Ecto neural progenitor cell (in vitro differentiated cells): Measurements from ENCODE around the gene FZD1.
A peak's percentile ranks its signal among the peaks of the same experiment; 100 is the strongest.

ENCODE experiments used
- DNase-seq: peaks from one replicate; pipeline ENCODE4 v3.0.0-alpha.2; 2018; ENCODE audit warnings: low spot score

FZD1 gene

DNA sequence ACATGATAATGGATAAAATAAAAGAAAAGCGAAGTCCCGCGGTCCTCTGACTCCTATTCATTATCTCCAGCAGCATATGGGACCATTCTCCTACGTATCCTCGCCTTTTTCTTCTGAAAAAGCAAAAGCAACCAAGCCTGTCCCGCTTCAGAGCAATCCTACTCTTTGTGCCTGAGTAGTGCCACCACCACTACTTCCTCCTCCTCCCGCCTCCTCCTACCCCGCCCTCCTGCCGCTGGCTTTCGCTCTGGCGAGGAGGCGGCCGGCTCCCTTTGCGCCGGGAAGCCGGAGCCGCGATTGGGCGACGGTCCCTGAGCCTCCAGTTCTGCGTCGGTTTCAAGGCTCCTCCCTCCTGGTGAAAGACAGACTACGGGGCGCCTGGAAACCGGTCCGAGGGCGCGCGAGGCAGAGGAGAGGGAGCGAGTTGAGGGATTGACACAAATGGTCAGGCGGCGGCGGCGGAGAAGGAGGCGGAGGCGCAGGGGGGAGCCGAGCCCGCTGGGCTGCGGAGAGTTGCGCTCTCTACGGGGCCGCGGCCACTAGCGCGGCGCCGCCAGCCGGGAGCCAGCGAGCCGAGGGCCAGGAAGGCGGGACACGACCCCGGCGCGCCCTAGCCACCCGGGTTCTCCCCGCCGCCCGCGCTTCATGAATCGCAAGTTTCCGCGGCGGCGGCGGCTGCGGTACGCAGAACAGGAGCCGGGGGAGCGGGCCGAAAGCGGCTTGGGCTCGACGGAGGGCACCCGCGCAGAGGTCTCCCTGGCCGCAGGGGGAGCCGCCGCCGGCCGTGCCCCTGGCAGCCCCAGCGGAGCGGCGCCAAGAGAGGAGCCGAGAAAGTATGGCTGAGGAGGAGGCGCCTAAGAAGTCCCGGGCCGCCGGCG, at the start of gene FZD1:
Gene FZD1, plus strand, starts transcription at position 388 of the 878 bp plus-strand sequence. Its CDS starts 448 bp downstream, at position 836.
- DNase-seq: peak; percentile 98

DNA sequence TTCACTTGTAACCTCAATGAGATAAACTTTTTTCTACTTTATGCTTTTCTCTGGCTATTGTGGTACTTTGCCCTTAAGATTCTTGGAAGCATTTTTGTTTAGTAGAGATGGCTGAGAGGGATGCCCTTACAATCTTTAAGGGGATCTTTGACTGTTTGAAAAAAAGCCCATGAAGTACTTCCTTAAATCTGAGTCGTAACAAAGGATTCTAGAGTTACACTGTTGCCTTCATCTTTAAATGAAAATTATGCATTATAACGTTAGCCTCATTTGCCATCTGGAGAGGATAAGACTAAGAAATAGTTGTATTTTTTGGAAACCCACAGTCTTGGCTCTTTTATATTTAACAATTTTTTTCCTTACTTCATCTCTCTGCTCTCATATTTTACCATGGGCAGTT, 37.8 kb upstream of the FZD1 start:
- no peak for DNase-seq

GRCh38 chr7:91228327-91228726, 35.9 kb upstream of the FZD1 start:
- DNase-seq: no peak

DNA sequence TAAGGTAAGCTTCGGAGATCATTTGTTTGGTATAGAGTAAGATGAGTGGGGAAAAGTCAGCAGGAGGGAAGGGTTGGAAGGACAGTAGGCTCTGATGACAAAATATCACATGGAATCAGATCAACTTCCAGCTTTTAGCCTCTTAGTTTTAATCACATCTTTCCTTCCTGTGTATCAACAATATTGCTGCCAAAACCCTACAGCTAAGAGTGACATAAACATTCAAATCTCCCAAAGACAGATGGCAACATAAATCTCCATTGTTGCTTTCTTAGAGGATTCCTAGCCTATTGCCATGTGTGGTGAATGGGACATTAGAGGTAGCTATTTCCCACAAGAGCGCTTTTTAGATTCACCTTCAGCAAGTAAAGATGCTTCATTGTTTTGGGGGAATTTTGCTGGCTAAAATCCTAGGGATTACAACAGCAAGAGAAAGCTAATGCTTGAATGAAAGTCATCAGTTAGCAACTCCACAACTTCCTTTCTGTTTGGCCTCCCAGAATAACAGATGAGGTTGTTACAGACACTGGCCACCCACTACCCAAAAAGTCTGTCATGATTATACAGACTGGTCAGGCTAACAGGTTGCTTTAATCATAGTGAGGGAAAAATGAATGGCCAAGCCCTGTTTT, 35.2 kb upstream of the FZD1 start:
- DNase-seq: no peak

DNA sequence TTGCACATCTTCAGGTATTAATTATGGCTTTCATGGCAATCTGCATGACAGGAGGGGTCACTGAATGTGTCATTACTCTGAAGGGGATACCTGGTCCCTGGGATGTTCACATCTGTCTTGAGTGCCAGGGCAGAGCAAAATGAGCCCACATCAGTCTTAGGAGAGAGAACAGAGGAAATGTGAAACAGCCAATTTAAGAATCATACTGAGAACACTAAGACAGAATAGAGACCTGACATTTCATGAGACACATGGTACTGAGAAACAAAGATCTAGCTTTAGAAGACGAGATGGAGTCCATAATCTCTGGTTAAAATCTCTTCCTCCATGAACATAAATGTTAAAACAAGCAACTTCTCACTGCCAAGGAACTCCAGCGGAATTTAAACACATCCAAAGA, 34.1 kb upstream of the FZD1 start:
- DNase-seq: no peak

- no peak for DNase-seq
These were observed 33.7 kb upstream of the FZD1 start for GRCh38 chr7:91230503-91230902.

DNA sequence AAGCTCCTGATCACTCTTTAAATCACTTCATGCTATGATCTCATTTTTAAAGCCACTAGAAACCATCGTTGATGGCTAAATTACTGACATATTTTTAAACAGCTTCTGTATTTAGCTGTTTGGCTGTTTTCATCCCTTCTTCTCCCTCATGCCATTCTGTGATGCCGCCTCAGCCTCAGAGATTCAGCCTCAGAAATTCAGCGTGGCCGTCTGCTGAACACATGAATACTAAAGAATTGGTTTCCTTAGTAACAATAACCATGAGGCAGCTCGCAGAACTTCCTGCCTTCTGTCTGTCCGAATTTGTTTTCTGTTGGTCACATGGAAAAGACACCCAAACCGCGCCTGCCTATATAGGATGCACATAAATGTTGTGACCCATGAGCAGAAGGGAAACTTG, 31.0 kb upstream of the FZD1 start:
- DNase-seq: no peak

DNA sequence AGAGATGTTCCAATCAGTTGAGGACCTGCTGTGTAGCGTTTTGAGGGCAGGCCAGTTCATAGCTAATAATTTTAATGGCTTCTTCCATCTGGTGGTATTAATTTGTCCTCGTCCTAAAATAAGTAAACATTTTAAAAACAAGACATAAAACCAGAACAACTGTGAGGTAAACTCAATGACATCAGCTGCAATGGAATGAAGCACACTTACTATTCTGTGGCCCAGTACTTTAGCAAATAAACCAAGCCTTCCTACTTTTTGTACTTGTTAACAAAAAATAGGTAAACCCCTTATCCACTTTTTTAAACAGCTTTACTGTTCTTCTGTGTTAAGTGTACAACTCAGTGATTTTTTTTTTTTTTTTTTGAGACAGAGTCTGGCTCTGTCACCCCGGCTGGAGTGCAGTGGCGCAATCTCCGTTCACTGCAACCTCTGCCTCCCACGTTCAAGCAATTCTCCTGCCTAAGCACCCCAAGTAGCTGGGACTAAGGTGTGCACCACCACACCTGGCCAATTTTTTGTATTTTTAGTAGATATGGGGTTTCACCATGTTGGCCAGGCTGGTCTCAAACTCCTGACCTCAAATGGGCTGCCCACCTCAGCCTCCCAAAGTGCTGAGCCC, 28.9 kb upstream of the FZD1 start:
- no peak for DNase-seq

DNA sequence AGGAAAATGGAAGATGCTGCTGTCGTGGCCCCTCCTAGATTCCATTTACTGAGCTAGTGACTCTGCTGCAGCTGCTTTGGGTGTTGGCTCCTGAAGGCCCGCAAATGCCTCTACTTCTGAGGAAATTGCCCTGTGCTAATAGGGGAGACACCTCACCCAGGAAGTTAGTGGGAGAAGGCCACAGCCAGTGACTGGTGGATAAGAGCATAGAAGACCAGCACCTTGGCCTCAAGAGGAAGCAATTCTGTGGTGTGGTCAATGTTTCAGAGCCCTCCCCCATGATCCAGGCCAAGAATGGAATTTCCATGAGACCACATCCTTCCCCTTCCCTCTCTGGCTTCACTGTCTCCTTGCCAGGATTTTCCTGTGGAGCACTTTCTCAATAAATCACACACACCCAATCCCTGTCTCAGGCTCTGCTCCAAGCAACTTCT, 25.0 kb upstream of the FZD1 start:
- DNase-seq: no peak

DNA sequence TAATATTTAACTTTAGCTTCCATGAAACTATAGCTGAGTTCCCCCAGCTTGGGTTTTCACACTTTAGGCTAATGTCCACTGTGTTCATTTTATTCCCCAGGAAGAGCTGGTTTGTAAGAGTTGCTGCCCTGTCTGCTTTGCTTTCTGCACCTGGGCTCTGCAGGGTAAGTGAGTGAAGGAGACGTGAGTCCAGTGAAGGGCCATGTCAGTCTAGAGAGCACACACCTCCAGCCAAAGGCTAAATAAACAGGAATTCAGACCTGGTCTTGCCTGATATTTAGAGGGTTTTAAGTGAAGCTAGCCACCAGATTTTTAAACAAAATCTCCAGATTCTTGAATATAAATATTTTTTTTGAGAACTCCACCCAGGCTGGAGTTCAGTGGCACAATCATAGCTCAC, 24.5 kb upstream of the FZD1 start:
- no peak for DNase-seq

DNA sequence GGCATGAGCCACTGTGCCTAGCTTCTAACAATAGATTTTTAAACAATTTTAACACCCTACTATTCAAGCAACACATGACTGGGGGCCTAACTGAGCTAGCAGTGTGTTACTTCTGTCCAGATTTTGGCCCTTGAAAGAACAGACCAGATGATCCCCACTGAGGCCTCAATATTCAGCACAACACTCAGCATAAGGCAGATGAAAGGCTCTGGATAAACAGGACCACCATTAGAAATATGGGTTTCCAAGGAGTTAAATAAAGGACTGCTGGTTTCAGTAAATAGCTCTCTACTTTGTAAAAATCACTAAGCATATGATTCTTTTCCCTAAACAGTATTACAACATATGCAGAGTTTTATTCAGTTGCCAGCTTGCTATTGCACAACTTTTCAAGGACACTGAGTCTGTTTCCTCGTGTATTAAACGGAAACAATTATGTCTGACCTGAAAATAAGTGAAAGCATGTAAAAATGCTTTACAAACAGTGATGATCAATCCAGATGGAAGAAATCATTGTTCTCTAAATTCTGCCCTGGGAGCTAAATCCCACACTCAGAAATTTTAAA, 23.8 kb upstream of the FZD1 start:
- DNase-seq: no peak

DNA sequence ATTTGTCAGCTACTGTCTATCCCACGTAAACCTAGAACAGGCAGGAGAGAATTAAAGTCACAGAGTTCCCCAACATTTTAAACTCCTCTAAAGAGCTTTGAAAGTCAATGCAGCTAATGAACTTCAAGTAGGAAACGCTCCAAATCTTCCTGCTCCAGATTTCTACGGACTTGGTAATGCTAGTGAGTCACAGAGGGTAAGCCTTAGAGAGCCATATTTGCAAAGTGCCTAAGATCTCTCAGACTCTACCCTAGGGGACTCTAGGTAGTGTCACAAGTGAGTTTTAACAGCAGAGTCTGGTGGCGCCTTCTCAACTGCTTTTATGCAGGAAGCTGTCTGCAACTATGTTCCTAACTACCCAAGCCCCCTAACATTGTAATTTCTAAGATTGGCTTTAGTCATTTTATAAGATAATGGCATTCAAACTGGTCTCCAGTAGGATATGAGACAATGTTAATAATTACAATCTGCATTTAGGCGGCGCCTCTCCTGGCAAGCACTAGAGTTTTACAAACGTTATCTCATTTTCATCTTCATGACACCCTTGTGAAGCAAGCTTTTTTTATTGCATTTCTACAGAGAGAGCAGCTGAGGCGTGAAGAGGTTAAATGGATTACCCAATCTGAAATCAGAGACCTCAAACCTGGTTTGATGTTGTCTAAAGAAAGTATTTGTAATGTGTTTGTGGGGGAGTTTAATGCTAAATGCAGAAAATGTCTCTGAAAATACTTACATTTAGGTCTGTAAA, 22.0 kb upstream of the FZD1 start:
- DNase-seq: no peak

DNA sequence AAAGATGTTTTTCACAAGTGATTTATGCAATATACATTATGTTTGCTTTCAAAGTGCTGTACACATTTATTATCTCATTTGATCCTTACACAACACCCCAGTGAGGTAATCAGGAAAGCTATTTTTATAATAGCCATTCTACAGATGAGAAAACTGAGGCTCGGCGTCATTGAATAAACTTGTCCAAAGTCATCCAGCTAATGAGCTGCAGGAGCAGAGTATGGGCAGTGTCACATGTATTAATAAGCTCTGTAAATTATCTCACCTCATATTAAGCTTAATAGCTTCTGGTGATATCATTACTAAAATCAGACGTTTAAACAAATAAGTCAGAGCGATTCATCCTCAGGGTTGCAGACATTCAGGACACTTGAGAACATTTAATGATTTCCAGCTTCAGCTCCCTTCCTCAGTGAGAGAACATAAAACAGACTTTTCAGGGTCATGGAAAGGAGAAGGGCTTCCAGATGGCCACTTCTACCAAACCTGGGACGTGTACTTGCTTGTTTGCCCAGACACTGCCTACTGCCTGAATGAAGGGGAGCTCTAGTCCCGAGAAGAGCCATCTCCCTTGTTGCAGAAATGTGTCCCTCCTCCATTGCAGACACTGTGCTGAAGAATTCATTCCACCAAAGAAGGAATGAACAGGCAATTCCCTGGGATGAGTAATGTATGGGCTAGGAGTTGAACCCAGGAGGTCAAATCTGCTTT, 20.5 kb upstream of the FZD1 start:
- DNase-seq: no peak

GRCh38 chr7:91247500-91247899, 16.7 kb upstream of the FZD1 start:
- no peak for DNase-seq

GRCh38 chr7:91248996-91249395, 15.2 kb upstream of the FZD1 start:
- DNase-seq: no peak

DNA sequence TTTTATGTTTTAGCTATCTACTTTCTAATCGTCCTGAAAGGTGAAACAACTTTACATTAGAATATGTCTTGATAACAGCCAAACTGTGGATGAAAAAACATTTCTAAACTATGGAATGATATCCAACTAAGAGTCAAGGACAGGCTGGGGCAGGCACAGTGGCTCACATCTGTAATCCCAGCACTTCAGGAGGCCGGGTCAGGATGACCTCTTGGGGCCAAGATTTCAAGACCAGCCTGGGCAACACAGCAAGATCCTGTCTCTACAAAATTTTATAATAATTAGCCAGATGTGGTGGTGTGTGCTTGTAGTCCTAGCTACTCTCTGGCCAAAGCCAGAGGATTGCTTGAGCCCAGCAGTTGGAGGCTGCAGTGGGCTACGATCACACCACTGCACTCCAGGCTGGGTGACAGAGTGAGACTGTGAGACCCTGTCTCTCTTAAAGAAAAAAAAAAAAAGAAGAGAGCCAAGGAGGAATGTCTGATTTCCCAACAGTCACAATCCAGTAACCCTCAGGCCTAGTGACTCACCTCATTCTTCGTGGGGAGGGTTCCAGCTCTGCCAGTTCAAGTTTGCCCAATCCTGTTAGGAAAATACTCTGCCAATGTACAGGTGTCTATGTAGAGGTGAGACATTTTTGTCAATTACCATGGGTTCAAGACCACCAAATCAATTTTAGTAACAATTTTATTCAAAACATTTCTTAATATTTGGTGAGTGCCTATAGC, 14.6 kb upstream of the FZD1 start:
- no peak for DNase-seq

- DNase-seq: no peak
These were observed 13.5 kb upstream of the FZD1 start for GRCh38 chr7:91250706-91251105.

- DNase-seq: no peak
These were observed 12.4 kb upstream of the FZD1 start for GRCh38 chr7:91251877-91252276.

- peak; percentile 68 for DNase-seq
These were observed 718 bp upstream of the FZD1 start for GRCh38 chr7:91263384-91264045.
